Endothelial cell (in vitro differentiated cells): ENCODE results near the gene SORT1. TPM values are rescaled to one million over a fixed set of nuclear protein-coding genes. Genes with fewer than 3 reads are reported as not detected.

ENCODE experiments used
- DNase-seq: peaks from one replicate; pipeline ENCODE4 v3.0.0; 2021; ENCODE audit warnings: low spot score
- H3K27ac Mint-ChIP-seq: one replicate; pipeline ENCODE4 v1.8.0; 2021; ENCODE audit warnings: mixed read lengths, inconsistent platforms; ENCODE audit not compliant: unreplicated experiment
- H3K27me3 Mint-ChIP-seq: one replicate; pipeline ENCODE4 v1.8.0; 2021; ENCODE audit warnings: mild to moderate bottlenecking, moderate library complexity, mixed read lengths, inconsistent platforms; ENCODE audit not compliant: unreplicated experiment
- H3K36me3 Mint-ChIP-seq: one replicate; pipeline ENCODE4 v1.8.0; 2021; ENCODE audit warnings: mild to moderate bottlenecking, low read depth, mixed read lengths, inconsistent platforms; ENCODE audit not compliant: unreplicated experiment
- H3K4me1 Mint-ChIP-seq: one replicate; pipeline ENCODE4 v1.8.0; 2021; ENCODE audit warnings: mild to moderate bottlenecking, mixed read lengths, inconsistent platforms; ENCODE audit not compliant: unreplicated experiment
- H3K4me3 Mint-ChIP-seq: one replicate; pipeline ENCODE4 v1.8.0; 2021; ENCODE audit warnings: mild to moderate bottlenecking, mixed read lengths, inconsistent platforms; ENCODE audit not compliant: unreplicated experiment
- H3K9me3 Mint-ChIP-seq: one replicate; pipeline ENCODE4 v1.8.0; 2021; ENCODE audit warnings: mixed read lengths, inconsistent platforms; ENCODE audit not compliant: unreplicated experiment
- total RNA-seq: library from RNA; stranded (reverse); fragmentation: NEBNext Ultra II Directional; extraction: Animal tissue kit (Norgen Biotek cat#: 25700); gene quantifications from one replicate; pipeline ENCODE4 v1.2.1, GENCODE V29; 2021; ENCODE audit not compliant: unreplicated experiment
- TF ChIP-seq, protein P1 (sequence below): fragments of 200-600 bp; sonication (generic); IDR thresholded peaks from one replicate; pipeline ENCODE4 v1.5.0; 2021; ENCODE audit warnings: antibody characterized with exemption; ENCODE audit not compliant: unreplicated experiment

SORT1 gene
- total RNA-seq, 1 donor from 2014 or later: 49.0 TPM

DNA sequence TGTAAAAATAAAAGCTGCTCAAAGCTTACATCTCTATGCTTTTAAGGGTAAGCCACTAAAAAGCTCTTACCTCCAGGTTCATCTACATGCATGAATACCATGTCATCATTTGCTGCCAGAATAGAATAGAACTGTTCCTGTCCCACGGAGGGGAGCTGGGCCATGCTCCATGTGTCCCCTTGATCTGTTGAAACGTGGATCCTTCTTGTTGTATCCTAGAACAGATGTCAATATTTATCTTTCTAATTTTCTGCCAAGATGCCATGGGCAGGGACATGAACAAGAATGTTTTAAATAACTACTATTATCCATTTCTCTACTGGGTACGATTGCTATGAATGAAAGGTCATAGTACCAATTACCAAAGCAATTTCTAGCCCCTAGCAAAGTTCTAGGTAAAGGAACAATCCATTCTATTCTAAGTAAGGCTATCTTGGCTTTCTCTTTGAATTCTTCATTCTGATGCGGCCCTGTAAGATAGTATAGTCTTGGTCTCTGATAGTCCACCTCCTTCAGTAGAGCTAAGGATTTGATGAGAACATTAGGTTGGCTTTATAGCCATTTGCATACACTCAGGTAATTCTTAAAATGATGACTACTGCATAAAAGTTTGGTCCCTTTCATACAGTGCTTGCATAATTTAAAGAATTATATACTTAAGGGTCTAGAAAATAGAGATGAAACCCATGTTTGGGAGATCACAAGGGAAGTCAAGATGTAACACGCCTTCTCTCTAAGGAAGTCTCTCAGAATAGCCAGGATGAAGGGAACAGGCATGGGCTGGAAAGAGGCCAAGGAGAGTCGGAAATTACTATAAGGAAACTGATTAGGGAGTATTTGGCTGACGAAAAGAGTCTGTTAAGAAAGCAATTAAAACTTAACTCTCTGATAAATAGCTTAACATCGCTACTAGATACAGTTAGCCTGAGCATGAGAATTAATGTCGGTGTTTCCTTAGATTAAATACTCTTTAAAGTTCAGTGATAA lies 55.5 kb downstream of the SORT1 start:
- H3K27me3 Mint-ChIP-seq: peaks cover 5% of the 10 kb centered on the region
- H3K36me3 Mint-ChIP-seq: peaks cover 30% of the 10 kb centered on the region
- no peaks in the 10 kb centered on the region for H3K9me3 Mint-ChIP-seq
- H3K4me1 Mint-ChIP-seq: no peaks in the 10 kb centered on the region
- DNase-seq: no peak
- TF ChIP-seq, protein P1, sequence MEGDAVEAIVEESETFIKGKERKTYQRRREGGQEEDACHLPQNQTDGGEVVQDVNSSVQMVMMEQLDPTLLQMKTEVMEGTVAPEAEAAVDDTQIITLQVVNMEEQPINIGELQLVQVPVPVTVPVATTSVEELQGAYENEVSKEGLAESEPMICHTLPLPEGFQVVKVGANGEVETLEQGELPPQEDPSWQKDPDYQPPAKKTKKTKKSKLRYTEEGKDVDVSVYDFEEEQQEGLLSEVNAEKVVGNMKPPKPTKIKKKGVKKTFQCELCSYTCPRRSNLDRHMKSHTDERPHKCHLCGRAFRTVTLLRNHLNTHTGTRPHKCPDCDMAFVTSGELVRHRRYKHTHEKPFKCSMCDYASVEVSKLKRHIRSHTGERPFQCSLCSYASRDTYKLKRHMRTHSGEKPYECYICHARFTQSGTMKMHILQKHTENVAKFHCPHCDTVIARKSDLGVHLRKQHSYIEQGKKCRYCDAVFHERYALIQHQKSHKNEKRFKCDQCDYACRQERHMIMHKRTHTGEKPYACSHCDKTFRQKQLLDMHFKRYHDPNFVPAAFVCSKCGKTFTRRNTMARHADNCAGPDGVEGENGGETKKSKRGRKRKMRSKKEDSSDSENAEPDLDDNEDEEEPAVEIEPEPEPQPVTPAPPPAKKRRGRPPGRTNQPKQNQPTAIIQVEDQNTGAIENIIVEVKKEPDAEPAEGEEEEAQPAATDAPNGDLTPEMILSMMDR: no peak
- H3K27ac Mint-ChIP-seq: peak overlapping the region; percentile 72
- H3K4me3 Mint-ChIP-seq: no peak overlapping the region

DNA sequence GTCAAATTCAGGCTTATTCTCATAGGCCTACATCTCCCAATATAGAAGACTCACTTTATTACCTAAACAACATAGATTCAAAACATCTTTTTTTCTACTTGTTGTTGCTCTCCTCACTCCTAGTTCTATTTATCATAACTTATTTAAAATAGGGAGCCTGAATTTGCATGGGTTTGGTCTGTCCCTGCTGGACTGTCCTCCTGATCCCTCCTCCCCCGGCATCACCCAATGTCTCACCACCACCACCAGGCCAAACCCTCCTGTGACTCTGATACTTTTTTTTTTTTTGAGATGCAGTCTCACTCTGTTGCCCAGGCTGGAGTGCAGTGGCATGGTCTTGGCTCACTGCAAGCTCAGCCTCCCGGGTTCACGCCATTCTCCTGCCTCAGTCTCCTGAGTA lies 59.1 kb downstream of the SORT1 start:
- no peak for DNase-seq
- H3K9me3 Mint-ChIP-seq: no peaks in the 10 kb centered on the region

DNA sequence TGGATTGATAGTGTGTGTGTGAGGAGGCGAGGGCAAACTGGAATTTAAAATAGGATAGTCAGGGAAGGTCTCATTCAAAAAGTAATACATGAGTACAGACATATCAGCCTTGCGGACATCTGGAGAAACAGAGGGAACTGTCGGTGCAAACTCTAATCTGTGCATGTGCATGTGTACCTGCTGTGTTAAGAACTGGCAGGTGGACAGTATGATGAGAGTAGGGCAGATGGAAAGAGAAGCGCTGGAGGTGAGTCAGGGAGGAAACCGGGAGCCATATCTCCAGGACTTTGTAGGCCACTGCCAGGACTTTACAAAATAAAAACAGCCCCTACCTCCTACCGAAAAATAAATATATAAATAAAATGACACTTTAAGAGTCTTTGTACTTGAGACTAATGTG lies 59.6 kb downstream of the SORT1 start:
- TF ChIP-seq, protein P1: no peak
- no peaks in the 10 kb centered on the region for H3K9me3 Mint-ChIP-seq
- H3K27ac Mint-ChIP-seq: no peak overlapping the region
- no peak overlapping the region for H3K4me3 Mint-ChIP-seq
- peaks cover 2% of the 10 kb centered on the region for H3K27me3 Mint-ChIP-seq
- no peaks in the 10 kb centered on the region for H3K4me1 Mint-ChIP-seq
- peaks cover 47% of the 10 kb centered on the region for H3K36me3 Mint-ChIP-seq
- no peak for DNase-seq

More for the DNA sequence above, 59.1 kb downstream of the SORT1 start:
- peaks cover 2% of the 10 kb centered on the region for H3K27me3 Mint-ChIP-seq
- H3K4me3 Mint-ChIP-seq: no peak overlapping the region
- TF ChIP-seq, protein P1: no peak
- no peaks in the 10 kb centered on the region for H3K4me1 Mint-ChIP-seq
- peaks cover 45% of the 10 kb centered on the region for H3K36me3 Mint-ChIP-seq
- H3K27ac Mint-ChIP-seq: no peak overlapping the region

DNA sequence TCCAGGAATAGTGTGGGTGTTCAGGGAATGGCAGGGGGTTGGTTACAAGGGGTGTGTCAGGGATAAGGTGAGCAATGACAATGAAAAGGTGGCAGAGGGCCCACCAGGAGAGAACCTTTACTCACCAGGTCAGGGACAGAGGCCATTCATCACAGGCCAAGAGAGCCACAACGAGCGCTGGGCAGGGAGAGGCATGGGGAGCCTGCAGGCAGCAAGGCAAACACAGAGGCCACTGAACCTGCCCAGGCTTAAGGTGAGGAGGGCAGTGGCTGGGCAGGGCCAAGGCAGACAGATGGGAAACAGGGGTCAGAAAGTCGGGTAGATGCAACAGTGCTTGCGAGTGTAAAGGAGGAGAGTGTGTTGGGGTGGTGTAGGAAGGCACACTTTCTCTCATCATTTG lies 62.6 kb downstream of the SORT1 start:
- Mint-ChIP-seq H3K9me3 (no peaks in the 10 kb centered on the region), H3K4me1 (no peaks in the 10 kb centered on the region), H3K4me3 (no peak overlapping the region)

More for the DNA sequence above, 62.6 kb downstream of the SORT1 start:
- TF ChIP-seq, protein P1: no peak
- DNase-seq: no peak
- H3K36me3 Mint-ChIP-seq: peaks cover 62% of the 10 kb centered on the region
- H3K27ac Mint-ChIP-seq: peak overlapping the region; percentile 45
- no peaks in the 10 kb centered on the region for H3K27me3 Mint-ChIP-seq
